Stimulated activated CD8-positive, alpha-beta memory T cell treated with anti-CD3 and anti-CD28 coated beads, Interleukin-15, amount 100 ng/mL, for 1 hour (primary cell): Measurements from ENCODE around the gene CTAGE15.
"Not testable (repeated sequence)": the region's sequence is repeated elsewhere in the genome, so short reads cannot be mapped to it uniquely, and the experiment has no call there.

ENCODE experiments used
- DNase-seq: peaks from one replicate; pipeline ENCODE4 v3.0.0-alpha.2; 2020; ENCODE audit warnings: low read depth

CTAGE15 gene

GRCh38 chr7:143571501-143571900, at the start of gene CTAGE15:
CTAGE15 (plus strand) TSS chr7:143571801; CDS start chr7:143571818, 17 bp downstream.
- DNase-seq = not testable (repeated sequence)

- DNase-seq = not testable (repeated sequence)
Observed at GRCh38 chr7:143522309-143522916, 49.2 kb upstream of the CTAGE15 start.

GRCh38 chr7:143531169-143531926, 40.3 kb upstream of the CTAGE15 start:
- DNase-seq = not testable (repeated sequence)

- not testable (repeated sequence) for DNase-seq
Observed at GRCh38 chr7:143531932-143532331, 39.7 kb upstream of the CTAGE15 start.

- not testable (repeated sequence) for DNase-seq
Observed at GRCh38 chr7:143533213-143533839, 38.3 kb upstream of the CTAGE15 start.

- DNase-seq = not testable (repeated sequence)
Observed at GRCh38 chr7:143536443-143536842, 35.2 kb upstream of the CTAGE15 start.

- DNase-seq = not testable (repeated sequence)
Observed at GRCh38 chr7:143543288-143544038, 28.1 kb upstream of the CTAGE15 start.

- not testable (repeated sequence) for DNase-seq
Observed at GRCh38 chr7:143555968-143556367, 15.6 kb upstream of the CTAGE15 start.

- DNase-seq = not testable (repeated sequence)
Observed at GRCh38 chr7:143563306-143563705, 8.3 kb upstream of the CTAGE15 start.

- DNase-seq = not testable (repeated sequence)
Observed at GRCh38 chr7:143566001-143566400, 5.6 kb upstream of the CTAGE15 start.

GRCh38 chr7:143588183-143588582, 16.6 kb downstream of the CTAGE15 start:
- DNase-seq = not testable (repeated sequence)

- DNase-seq = not testable (repeated sequence)
Observed at GRCh38 chr7:143589897-143590296, 18.3 kb downstream of the CTAGE15 start.

- not testable (repeated sequence) for DNase-seq
Observed at GRCh38 chr7:143598086-143598485, 26.5 kb downstream of the CTAGE15 start.

- not testable (repeated sequence) for DNase-seq
Observed at GRCh38 chr7:143603549-143603948, 31.9 kb downstream of the CTAGE15 start.

- not testable (repeated sequence) for DNase-seq
Observed at GRCh38 chr7:143606088-143606487, 34.5 kb downstream of the CTAGE15 start.

- not testable (repeated sequence) for DNase-seq
Observed at GRCh38 chr7:143615545-143615944, 43.9 kb downstream of the CTAGE15 start.

- DNase-seq = not testable (repeated sequence)
Observed at GRCh38 chr7:143617204-143617603, 45.6 kb downstream of the CTAGE15 start.

- DNase-seq = not testable (repeated sequence)
Observed at GRCh38 chr7:143620058-143620457, 48.5 kb downstream of the CTAGE15 start.

- peak; percentile 34 for DNase-seq
Observed at GRCh38 chr7:143620646-143621045, 49.0 kb downstream of the CTAGE15 start, which contains the start of gene TCAF2. TCAF2 (plus strand) TSS chr7:143620974.

- not testable (repeated sequence) for DNase-seq
Observed at GRCh38 chr7:143621175-143621574, 49.6 kb downstream of the CTAGE15 start.

- DNase-seq = not testable (repeated sequence)
Observed at GRCh38 chr7:143622130-143622529, 50.5 kb downstream of the CTAGE15 start.
